Omental fat pad (tissue), 4 donors: ENCODE data around the gene TIMM22. TPM values are rescaled to one million over a fixed set of nuclear protein-coding genes. Genes with fewer than 3 reads are reported as not detected.

Experiments used
- ATAC-seq: fragments of 150-250 bp; one replicate; pipeline ENCODE4 v1.9.1; 2016; ENCODE audit warnings: mild to moderate bottlenecking, moderate library complexity; ENCODE audit not compliant: low FRiP score
- DNase-seq: peaks from one replicate; pipeline ENCODE4 v3.0.0-alpha.2; 2019; ENCODE audit warnings: low spot score
- total RNA-seq, 4 donors: library from RNA; depleted of rRNA; stranded (reverse); fragments of >200 nt; gene quantifications; one replicate each; pipeline ENCODE4 v1.1.0, GENCODE V29; 2016
- TF ChIP-seq, protein P1 (sequence below), 3 donors: fragments of 450-650 bp; IDR thresholded peaks; one replicate each; pipeline ENCODE4 v1.5.1; 2016 to 2017; ENCODE audit warnings: antibody characterized with exemption in 3 of 3, mild to moderate bottlenecking in 3 of 3, moderate library complexity in 2 of 3

The TIMM22 gene
- total RNA-seq, 4 donors from 2014 or later: 10.9 to 18.3 (median 13.4) TPM

DNA sequence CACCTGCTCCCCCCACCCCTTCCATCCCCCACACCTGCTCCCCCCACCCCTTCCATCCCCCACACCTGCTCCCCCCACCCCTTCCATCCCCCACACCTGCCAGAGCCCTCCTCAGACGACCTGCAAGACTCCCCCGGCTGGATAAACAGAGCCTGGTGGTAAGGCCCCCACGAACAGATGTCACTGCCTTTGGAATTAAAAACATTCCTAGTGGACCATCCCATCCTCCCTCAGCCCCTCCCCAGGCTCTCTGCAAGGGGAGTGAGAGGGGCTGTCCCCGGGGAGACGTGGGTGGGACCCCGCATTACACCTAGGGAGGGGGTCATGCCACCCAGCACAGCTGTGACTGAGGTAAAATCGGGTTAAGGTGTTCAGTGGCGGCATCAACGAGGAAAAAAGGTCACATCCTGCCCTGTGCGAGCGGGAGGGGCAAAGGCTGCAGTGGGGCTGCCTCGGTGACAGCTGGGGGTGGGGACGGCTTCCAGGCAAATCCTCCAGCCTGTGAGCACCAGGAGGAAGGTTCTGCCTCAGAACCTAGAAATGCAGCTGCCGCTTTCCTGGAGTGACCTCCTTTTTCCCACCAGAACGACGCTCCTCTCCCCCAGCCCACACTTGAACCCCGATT lies 38.7 kb downstream of the TIMM22 start:
- DNase-seq (no peak), ATAC-seq (no peak)
- TF ChIP-seq, protein P1, sequence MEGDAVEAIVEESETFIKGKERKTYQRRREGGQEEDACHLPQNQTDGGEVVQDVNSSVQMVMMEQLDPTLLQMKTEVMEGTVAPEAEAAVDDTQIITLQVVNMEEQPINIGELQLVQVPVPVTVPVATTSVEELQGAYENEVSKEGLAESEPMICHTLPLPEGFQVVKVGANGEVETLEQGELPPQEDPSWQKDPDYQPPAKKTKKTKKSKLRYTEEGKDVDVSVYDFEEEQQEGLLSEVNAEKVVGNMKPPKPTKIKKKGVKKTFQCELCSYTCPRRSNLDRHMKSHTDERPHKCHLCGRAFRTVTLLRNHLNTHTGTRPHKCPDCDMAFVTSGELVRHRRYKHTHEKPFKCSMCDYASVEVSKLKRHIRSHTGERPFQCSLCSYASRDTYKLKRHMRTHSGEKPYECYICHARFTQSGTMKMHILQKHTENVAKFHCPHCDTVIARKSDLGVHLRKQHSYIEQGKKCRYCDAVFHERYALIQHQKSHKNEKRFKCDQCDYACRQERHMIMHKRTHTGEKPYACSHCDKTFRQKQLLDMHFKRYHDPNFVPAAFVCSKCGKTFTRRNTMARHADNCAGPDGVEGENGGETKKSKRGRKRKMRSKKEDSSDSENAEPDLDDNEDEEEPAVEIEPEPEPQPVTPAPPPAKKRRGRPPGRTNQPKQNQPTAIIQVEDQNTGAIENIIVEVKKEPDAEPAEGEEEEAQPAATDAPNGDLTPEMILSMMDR (IDR thresholded peaks at IDR 0.05): no peak

DNA sequence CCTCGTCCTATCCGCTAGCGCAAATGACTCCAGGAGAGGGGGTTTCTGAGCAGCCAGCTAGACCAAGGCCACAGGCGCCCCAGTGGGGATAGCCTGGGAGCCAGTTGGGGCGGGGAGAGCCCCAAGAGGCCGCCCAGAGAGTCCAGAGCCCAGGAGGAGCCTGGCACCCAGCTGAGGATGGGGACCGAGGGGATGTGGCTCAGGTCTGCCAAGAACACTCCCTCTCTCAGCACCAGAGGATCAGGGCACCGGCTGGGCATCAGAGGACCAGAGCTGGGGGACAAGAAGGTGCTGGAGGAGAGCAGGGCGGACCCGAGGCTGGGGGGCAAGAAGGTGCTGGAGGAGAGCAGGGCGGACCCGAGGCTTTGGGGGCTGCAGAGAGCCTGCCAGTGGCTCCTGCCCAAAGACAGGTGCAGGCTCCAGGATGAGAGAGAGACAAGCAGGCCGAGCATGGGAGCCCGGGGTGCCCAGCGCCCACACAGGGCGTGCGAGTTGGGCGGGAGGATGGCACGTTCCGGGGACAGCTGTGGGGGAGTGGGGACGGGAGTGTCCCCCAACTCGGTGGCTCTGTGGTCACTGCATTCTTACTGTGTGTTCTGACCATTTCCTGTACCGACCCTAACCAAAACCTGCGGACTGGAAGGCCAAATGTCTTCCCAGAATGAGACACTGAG lies 39.4 kb downstream of the TIMM22 start:
- DNase-seq (no peak), ATAC-seq (no peak)
- TF ChIP-seq, protein P1 (IDR thresholded peaks at IDR 0.05): no peak

GRCh38 chr17:1036845-1037237 lies 39.9 kb downstream of the TIMM22 start:
- TF ChIP-seq, protein P1 (IDR thresholded peaks at IDR 0.05): no peak
- DNase-seq: no peak
- ATAC-seq: no peak

DNA sequence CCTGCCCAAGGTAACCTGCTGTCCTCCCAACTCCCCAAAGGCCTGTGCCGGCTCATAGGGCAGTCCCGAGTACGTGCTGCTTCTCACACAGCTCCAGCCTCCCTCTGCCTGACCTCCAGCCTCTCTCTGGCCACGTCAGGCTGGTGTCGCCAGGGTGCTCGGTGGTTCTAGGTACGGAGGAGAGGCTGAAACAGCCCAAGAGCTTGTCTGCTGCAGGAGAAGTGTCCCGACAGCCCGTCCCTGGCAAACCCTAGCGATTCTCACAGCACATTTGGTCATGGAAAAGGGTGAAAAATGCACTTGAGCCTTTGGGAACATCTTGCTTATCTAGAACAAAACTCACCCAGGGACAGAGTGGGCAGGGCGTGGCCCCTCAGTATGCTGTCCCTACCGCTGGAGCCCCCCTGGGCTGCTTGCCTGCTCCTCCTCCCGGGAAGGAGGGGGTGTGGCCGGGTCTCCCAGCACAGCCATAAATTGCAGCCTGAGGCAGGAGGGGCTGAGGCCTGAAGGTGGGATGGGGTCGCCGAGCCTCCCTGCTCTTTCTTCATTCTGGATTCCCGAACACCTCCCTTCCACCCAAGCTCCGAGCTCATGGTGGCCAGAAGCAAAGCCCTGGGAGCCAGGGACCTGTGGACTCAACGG lies 40.4 kb downstream of the TIMM22 start:
- ATAC-seq (no peak), DNase-seq (no peak)
- TF ChIP-seq, protein P1 (IDR thresholded peaks at IDR 0.05): no peak

- TF ChIP-seq, protein P1 (IDR thresholded peaks at IDR 0.05): no peak
- no peak for DNase-seq
- ATAC-seq: no peak
Measured at GRCh38 chr17:1038459-1039122, 41.7 kb downstream of the TIMM22 start.

- TF ChIP-seq, protein P1 (IDR thresholded peaks at IDR 0.05): no peak
- no peak for ATAC-seq
- no peak for DNase-seq
Measured at GRCh38 chr17:1039123-1039507, 42.2 kb downstream of the TIMM22 start.
